GM10266 (cell line): Measurements from ENCODE around the gene MME.

Experiments
- DNase-seq: peaks from one replicate; pipeline ENCODE4 v3.0.0; 2012; ENCODE audit errors: extremely low spot score
- CTCF ChIP-seq: IDR thresholded peaks from 2 replicates; pipeline ENCODE4 v1.5.1; 2012; ENCODE audit warnings: mild to moderate bottlenecking, low read depth; ENCODE audit not compliant: control insufficient read depth, insufficient read depth; ENCODE audit errors: missing control alignments

Gene MME

GRCh38 chr3:155189478-155189877, 109.4 kb downstream of the MME start:
- DNase-seq = no peak
- no peak for TF ChIP-seq CTCF

- no peak for TF ChIP-seq CTCF
Observed at GRCh38 chr3:155190691-155191090, 110.6 kb downstream of the MME start.

GRCh38 chr3:155192957-155193746, 113.0 kb downstream of the MME start:
- DNase-seq = no peak
- TF ChIP-seq CTCF = no peak

More at GRCh38 chr3:155190691-155191090, 110.6 kb downstream of the MME start:
- no peak for DNase-seq

GRCh38 chr3:155193868-155194267, 113.7 kb downstream of the MME start:
- DNase-seq = no peak
- TF ChIP-seq CTCF = no peak

- no peak for DNase-seq
- no peak for TF ChIP-seq CTCF
Observed at GRCh38 chr3:155194973-155195957, 115.1 kb downstream of the MME start.

- DNase-seq = no peak
- TF ChIP-seq CTCF = no peak
Observed at GRCh38 chr3:155196131-155197021, 116.3 kb downstream of the MME start.
